GM23338 (cell line): ENCODE measurements around the gene ACTG1. TPM values are rescaled to one million over a fixed set of nuclear protein-coding genes. Genes with fewer than 3 reads are reported as not detected.

ENCODE experiments used
- ATAC-seq: fragments of 200-7000 bp; cut with Tn5 transposase; 3 replicates; pipeline ENCODE4 v1.9.1; 2020
- DNase-seq: peaks from one replicate; pipeline ENCODE4 v3.0.0-alpha.2; 2015; ENCODE audit warnings: low spot score
- H2AFZ ChIP-seq: fragments of 200-600 bp; sonication (generic); 2 replicates; pipeline ENCODE4 v1.8.0; 2016; ENCODE audit warnings: antibody characterized with exemption, mild to moderate bottlenecking, moderate library complexity
- H3F3A ChIP-seq: fragments of 200-600 bp; sonication (generic); replicated peaks from 2 replicates; pipeline ENCODE4 v1.8.0; 2017; ENCODE audit warnings: antibody characterized with exemption, mixed run types, low read depth
- H3K27ac ChIP-seq: fragments of 200-600 bp; sonication (generic); 2 replicates; pipeline ENCODE4 v1.6.1; 2016; ENCODE audit warnings: low read depth
- H3K27me3 ChIP-seq: fragments of 200-600 bp; sonication (generic); 2 replicates; pipeline ENCODE4 v1.8.0; 2016; ENCODE audit warnings: mild to moderate bottlenecking, mixed run types, moderate library complexity; ENCODE audit not compliant: insufficient read depth
- H3K36me3 ChIP-seq: fragments of 200-600 bp; sonication (generic); 2 replicates; pipeline ENCODE4 v1.8.0; 2016; ENCODE audit warnings: mild to moderate bottlenecking; ENCODE audit not compliant: insufficient read depth
- H3K4me1 ChIP-seq: fragments of 200-600 bp; sonication (generic); 2 replicates; pipeline ENCODE4 v1.8.0; 2016; ENCODE audit warnings: mild to moderate bottlenecking, moderate library complexity; ENCODE audit not compliant: insufficient read depth
- H3K4me2 ChIP-seq: fragments of 200-600 bp; sonication (generic); 2 replicates; pipeline ENCODE4 v1.7.1; 2017; ENCODE audit warnings: mixed run types
- H3K4me3 ChIP-seq: fragments of 200-600 bp; sonication (generic); 2 replicates; pipeline ENCODE4 v1.6.1; 2016; ENCODE audit warnings: mixed run types
- H3K79me2 ChIP-seq: fragments of 200-600 bp; sonication (generic); replicated peaks from 2 replicates; pipeline ENCODE4 v1.8.0; 2017; ENCODE audit warnings: mild to moderate bottlenecking; ENCODE audit not compliant: insufficient read depth
- H3K9me2 ChIP-seq: fragments of 200-600 bp; sonication (generic); 2 replicates; pipeline ENCODE4 v1.8.0; 2017; ENCODE audit not compliant: insufficient read depth
- H4K20me1 ChIP-seq: fragments of 200-600 bp; sonication (generic); replicated peaks from 2 replicates; pipeline ENCODE4 v1.8.0; 2017; ENCODE audit warnings: mild to moderate bottlenecking; ENCODE audit not compliant: insufficient read depth
- H3K27ac Mint-ChIP-seq: 2 replicates; pipeline ENCODE4 v1.8.0; 2020; ENCODE audit warnings: inconsistent platforms, mild to moderate bottlenecking, moderate library complexity, mixed read lengths
- H3K27me3 Mint-ChIP-seq: 3 replicates; pipeline ENCODE4 v1.8.0; 2022; ENCODE audit warnings: low read depth, mild to moderate bottlenecking, moderate library complexity, mixed read lengths, inconsistent platforms; ENCODE audit not compliant: insufficient read depth, poor library complexity
- H3K36me3 Mint-ChIP-seq: 3 replicates; pipeline ENCODE4 v1.8.0; 2021; ENCODE audit warnings: low read depth, mild to moderate bottlenecking, inconsistent platforms, moderate library complexity, mixed read lengths
- H3K4me1 Mint-ChIP-seq: 3 replicates; pipeline ENCODE4 v1.8.0; 2020; ENCODE audit warnings: mild to moderate bottlenecking, inconsistent platforms, mixed read lengths
- H3K4me3 Mint-ChIP-seq: 3 replicates; pipeline ENCODE4 v1.8.0; 2021; ENCODE audit warnings: moderate library complexity, mild to moderate bottlenecking, inconsistent platforms, mixed read lengths
- H3K9me3 Mint-ChIP-seq: 3 replicates; pipeline ENCODE4 v1.8.0; 2020; ENCODE audit warnings: moderate library complexity, mild to moderate bottlenecking, inconsistent platforms, mixed read lengths
- CREB1 ChIP-seq: fragments of 250-450 bp; sonication (Bioruptor Pico); IDR thresholded peaks from 2 replicates; pipeline ENCODE4 v1.5.0; 2020; ENCODE audit warnings: low read depth, mild to moderate bottlenecking, moderate library complexity
- EZH2 ChIP-seq: fragments of 200-600 bp; sonication (generic); IDR thresholded peaks from one replicate; pipeline ENCODE4 v1.8.0; 2017; ENCODE audit warnings: antibody characterized with exemption, mild to moderate bottlenecking, low read depth; ENCODE audit not compliant: unreplicated experiment
- EZH2phosphoT487 ChIP-seq: fragments of 200-600 bp; sonication (generic); IDR thresholded peaks from one replicate; pipeline ENCODE4 v1.8.1; 2018; ENCODE audit warnings: antibody characterized with exemption; ENCODE audit not compliant: unreplicated experiment
- NANOG ChIP-seq: IDR thresholded peaks from 2 replicates; pipeline ENCODE4 v1.6.1; 2016; ENCODE audit warnings: antibody characterized with exemption, borderline replicate concordance
- POLR2AphosphoS5 ChIP-seq: IDR thresholded peaks from 2 replicates; pipeline ENCODE4 v1.6.1; 2016; ENCODE audit warnings: antibody characterized with exemption, low read depth
- polyA plus RNA-seq: library from polyadenylated mRNA; unstranded; fragments of >200 nt; fragmentation: Nextera tagmentation; extraction: Ambion mirVana; gene quantifications from 2 replicates; pipeline ENCODE4 v1.2.1, GENCODE V29; 2016
- total RNA-seq: library from RNA; depleted of rRNA; stranded (reverse); fragments of >200 nt; shearing (Covaris generic); gene quantifications from 2 replicates; pipeline ENCODE4 v1.2.3, GENCODE V29; 2014
- TF ChIP-seq, protein P1 (sequence below): fragments of 250-450 bp; sonication (Bioruptor Pico); IDR thresholded peaks from 2 replicates; pipeline ENCODE4 v1.5.0; 2020; ENCODE audit warnings: mild to moderate bottlenecking, moderate library complexity
- TF ChIP-seq, protein P2 (sequence below): IDR thresholded peaks from 2 replicates; pipeline ENCODE4 v1.6.1; 2016; ENCODE audit warnings: antibody characterized with exemption

Gene ACTG1
- total and polyA plus RNA-seq, 2 experiments from 2014 or later = 1,867 to 4,739 TPM

DNA sequence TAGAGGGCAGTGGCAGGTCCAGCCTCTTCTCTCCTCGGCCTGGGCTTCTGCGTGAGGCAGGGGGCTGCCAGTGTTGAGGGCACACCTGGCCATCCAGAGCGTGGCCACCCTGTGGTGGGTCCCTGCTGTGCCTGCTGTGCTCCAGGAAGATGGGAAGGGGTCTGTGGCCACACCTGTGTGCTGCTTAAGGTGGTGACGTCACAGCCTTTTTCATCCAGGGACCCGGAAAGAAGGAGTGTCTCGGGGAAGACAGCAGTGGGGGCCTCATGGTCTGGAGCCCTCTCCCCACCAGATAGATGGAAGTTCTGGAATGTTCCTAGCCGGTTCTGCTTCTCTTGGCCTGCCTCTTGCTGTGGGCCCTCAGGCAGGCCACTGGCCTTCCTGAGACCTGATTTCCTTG lies 36.5 kb downstream of the ACTG1 start (continued):
- TF ChIP-seq, protein P1, sequence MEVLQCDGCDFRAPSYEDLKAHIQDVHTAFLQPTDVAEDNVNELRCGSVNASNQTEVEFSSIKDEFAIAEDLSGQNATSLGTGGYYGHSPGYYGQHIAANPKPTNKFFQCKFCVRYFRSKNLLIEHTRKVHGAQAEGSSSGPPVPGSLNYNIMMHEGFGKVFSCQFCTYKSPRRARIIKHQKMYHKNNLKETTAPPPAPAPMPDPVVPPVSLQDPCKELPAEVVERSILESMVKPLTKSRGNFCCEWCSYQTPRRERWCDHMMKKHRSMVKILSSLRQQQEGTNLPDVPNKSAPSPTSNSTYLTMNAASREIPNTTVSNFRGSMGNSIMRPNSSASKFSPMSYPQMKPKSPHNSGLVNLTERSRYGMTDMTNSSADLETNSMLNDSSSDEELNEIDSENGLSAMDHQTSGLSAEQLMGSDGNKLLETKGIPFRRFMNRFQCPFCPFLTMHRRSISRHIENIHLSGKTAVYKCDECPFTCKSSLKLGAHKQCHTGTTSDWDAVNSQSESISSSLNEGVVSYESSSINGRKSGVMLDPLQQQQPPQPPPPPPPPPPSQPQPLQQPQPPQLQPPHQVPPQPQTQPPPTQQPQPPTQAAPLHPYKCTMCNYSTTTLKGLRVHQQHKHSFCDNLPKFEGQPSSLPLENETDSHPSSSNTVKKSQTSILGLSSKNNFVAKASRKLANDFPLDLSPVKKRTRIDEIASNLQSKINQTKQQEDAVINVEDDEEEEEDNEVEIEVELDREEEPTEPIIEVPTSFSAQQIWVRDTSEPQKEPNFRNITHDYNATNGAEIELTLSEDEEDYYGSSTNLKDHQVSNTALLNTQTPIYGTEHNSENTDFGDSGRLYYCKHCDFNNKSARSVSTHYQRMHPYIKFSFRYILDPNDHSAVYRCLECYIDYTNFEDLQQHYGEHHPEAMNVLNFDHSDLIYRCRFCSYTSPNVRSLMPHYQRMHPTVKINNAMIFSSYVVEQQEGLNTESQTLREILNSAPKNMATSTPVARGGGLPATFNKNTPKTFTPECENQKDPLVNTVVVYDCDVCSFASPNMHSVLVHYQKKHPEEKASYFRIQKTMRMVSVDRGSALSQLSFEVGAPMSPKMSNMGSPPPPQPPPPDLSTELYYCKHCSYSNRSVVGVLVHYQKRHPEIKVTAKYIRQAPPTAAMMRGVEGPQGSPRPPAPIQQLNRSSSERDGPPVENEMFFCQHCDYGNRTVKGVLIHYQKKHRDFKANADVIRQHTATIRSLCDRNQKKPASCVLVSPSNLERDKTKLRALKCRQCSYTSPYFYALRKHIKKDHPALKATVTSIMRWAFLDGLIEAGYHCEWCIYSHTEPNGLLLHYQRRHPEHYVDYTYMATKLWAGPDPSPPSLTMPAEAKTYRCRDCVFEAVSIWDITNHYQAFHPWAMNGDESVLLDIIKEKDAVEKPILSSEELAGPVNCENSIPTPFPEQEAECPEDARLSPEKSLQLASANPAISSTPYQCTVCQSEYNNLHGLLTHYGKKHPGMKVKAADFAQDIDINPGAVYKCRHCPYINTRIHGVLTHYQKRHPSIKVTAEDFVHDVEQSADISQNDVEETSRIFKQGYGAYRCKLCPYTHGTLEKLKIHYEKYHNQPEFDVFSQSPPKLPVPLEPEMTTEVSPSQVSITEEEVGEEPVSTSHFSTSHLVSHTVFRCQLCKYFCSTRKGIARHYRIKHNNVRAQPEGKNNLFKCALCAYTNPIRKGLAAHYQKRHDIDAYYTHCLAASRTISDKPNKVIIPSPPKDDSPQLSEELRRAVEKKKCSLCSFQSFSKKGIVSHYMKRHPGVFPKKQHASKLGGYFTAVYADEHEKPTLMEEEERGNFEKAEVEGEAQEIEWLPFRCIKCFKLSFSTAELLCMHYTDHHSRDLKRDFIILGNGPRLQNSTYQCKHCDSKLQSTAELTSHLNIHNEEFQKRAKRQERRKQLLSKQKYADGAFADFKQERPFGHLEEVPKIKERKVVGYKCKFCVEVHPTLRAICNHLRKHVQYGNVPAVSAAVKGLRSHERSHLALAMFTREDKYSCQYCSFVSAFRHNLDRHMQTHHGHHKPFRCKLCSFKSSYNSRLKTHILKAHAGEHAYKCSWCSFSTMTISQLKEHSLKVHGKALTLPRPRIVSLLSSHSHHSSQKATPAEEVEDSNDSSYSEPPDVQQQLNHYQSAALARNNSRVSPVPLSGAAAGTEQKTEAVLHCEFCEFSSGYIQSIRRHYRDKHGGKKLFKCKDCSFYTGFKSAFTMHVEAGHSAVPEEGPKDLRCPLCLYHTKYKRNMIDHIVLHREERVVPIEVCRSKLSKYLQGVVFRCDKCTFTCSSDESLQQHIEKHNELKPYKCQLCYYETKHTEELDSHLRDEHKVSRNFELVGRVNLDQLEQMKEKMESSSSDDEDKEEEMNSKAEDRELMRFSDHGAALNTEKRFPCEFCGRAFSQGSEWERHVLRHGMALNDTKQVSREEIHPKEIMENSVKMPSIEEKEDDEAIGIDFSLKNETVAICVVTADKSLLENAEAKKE (CRISPR knock-in tag) = no peak
- TF ChIP-seq, protein P2, sequence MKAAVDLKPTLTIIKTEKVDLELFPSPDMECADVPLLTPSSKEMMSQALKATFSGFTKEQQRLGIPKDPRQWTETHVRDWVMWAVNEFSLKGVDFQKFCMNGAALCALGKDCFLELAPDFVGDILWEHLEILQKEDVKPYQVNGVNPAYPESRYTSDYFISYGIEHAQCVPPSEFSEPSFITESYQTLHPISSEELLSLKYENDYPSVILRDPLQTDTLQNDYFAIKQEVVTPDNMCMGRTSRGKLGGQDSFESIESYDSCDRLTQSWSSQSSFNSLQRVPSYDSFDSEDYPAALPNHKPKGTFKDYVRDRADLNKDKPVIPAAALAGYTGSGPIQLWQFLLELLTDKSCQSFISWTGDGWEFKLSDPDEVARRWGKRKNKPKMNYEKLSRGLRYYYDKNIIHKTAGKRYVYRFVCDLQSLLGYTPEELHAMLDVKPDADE = no peak
- TF ChIP-seq EZH2phosphoT487 (no peak), CREB1 (CRISPR knock-in tag) (no peak), POLR2AphosphoS5 (no peak)

DNA sequence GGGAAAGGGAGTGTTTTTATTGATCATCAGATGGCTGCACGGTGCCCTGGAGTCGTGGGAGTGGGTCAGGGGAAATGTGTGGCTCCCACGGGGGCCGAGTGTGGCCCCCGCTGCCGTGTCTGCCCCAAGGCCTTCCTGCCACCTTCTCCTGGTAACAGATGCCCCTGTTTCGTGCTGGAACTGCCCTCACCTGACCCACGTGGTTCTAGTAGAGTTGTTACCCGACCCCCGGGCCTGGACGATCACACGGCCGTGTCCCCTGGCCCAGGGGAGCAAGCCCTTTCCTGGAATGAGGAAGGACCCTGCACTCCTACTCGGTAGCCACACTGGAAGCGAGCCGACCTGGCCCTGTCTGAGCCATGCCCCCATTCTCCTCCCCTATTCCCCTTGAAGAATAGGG lies 37.6 kb downstream of the ACTG1 start:
- Histone ChIP-seq H3K27ac (no peak overlapping the region), H3K4me2 (no peak overlapping the region), H3K27me3 (peaks cover 3% of the 10 kb centered on the region; the same call in 1 of the 2 replicates), H4K20me1 (no peaks in the 10 kb centered on the region), H3K79me2 (no peaks in the 10 kb centered on the region), H3K36me3 (no peaks in the 10 kb centered on the region), H2AFZ (no peak overlapping the region), H3K4me1 (no peaks in the 10 kb centered on the region), H3K9me2 (no peaks in the 10 kb centered on the region), H3F3A (no peaks in the 10 kb centered on the region), H3K4me3 (no peak overlapping the region)
- no peaks in the 10 kb centered on the region; the same call in 2 of the 3 replicates for H3K36me3 Mint-ChIP-seq
- H3K4me1 Mint-ChIP-seq = no peaks in the 10 kb centered on the region; the same call in 2 of the 3 replicates
- H3K27ac Mint-ChIP-seq = no peak overlapping the region
- H3K9me3 Mint-ChIP-seq = peaks cover 3% of the 10 kb centered on the region; the same call in 2 of the 3 replicates
- H3K27me3 Mint-ChIP-seq = peaks cover 14% of the 10 kb centered on the region
- ATAC-seq (no peak), DNase-seq (no peak)
- no peak overlapping the region for H3K4me3 Mint-ChIP-seq
- TF ChIP-seq NANOG (no peak), EZH2 (no peak), POLR2AphosphoS5 (no peak)
- TF ChIP-seq, protein P2 = no peak
- TF ChIP-seq, protein P1 (CRISPR knock-in tag) = no peak
